IPS DF 4.7 (cell line): Measurements from ENCODE around the gene GAST.
"Not testable (repeated sequence)": the region's sequence is repeated elsewhere in the genome, so short reads cannot be mapped to it uniquely, and the experiment has no call there.

Experiments
- DNase-seq: peaks from one replicate; pipeline ENCODE4 v3.0.0-alpha.2; 2013; ENCODE audit warnings: low spot score; ENCODE audit errors: extremely low read depth

Gene GAST

DNA sequence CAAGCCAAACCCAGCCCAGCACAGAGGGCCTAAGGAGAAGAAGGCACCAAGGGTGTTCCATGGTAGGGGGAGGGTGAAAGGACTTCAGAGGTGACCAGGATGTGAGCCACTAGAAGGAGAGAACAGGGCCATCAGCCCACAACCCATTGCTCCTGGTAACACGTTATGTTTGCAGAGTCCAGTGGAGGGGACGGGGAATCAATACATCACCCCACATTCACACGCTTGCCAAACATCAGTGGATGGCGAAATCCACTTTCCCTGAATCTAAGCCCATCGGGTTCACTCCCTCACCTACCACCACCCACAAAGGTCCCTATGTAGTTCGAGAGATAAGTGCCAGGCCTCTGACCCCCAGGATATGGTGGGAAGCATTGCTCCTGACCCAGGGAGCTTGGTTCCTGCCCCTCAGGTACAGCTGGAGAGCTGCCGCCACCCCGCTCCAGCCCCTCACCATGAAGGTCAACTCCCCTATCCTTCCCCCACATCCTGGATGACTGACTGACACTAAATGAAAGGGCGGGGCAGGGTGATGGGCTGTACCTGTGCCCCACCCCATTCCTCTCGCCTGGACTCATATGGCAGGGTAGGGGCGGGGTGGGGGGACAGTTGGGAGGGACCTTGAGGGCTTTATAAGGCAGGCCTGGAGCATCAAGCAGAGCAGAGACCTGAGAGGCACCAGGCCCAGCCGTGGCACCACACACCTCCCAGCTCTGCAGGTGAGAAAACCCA is at the start of gene GAST:
TSS of gene GAST (plus strand) at position 663 of the 732 bp plus-strand sequence. CDS start 3,106 bp downstream, outside the sequence.
- no peak for DNase-seq

DNA sequence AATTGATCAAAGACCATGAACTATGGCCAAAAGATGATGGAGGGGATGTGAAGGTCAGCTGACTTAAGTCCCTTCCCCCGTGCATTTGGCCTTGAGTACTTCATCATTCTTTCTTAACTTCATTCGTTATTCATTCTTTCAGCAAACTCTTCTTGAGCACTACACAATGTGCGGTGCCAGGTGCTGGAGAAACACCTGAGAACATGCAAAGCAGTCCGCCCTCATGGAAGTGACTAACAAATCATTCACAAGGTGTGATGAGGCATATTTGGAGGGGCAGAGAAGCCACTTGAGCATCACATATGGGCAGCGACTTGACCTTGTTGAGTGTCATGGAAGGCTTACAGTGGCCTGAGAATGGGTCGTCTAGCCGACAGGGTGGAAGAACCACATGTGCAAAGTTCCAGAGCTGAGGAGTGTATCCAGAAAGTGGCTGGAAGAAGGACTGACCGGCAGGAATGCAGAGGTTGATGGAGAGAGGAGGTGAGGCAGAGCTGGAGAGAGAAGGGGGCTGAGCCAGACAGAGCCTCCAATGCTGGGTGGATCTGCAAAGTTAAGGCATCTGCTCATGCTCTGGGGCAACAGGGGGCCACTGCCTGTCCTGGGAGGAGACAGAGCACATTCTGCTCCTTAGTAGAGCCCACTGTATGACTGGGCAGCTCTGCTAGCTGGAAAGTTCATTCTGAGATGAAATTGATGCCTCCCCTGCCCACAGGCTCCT is 48.5 kb upstream of the GAST start:
- no peak for DNase-seq

- no peak for DNase-seq
Observed at GRCh38 chr17:41664172-41664457, 48.0 kb upstream of the GAST start.

- no peak for DNase-seq
Observed at GRCh38 chr17:41664587-41665565, 47.3 kb upstream of the GAST start.

GRCh38 chr17:41665566-41666236 is 46.4 kb upstream of the GAST start:
- no peak for DNase-seq

DNA sequence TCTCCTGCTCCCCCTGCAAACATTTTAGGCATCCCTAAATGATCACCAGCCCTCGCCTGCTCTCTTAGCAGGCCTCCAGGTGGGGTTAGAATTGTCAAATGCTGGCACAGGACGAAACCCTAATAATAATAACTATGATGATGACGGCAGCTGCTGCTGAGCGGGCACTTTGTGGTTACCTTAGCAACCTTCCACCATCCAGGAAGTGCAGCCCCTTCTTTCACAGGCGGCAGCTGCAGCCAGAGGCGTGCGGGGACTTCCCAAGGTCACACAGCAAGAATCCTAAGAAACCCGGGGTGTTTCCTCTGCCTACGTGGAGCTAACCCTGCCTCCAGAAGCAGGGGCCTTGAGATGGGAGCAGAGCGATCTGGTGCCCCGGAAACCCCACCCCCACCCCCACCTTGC is 45.9 kb upstream of the GAST start:
- DNase-seq, result no peak

DNA sequence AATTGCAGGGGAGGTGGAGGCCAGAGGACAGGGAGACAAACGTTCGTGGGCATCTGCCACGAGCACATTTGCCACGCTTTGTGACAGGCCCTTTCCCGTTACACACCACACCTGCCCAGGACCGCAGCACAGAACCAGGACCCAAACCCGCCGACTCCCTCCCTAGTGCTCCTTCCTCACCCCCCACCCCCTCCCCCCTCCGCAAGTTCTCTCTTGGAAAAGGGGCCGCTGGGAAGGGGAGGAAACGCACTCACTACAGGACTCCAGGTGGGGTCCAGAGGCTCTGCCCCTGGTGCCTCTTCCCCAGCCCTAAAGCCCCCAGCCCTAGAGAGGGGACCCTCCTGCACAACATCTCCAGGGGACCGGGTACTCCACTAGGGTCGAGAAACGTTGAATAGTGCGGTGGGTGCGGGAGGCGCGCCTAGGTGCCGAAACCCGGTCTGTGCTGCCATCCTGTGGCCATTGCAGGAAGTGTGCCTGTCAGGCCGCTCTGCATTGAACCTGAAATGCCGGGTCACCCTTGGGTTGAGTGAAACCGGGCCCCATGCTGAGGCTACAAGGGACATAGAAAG is 45.3 kb upstream of the GAST start:
- no peak for DNase-seq

- no peak for DNase-seq
Observed at GRCh38 chr17:41667280-41668041, 44.7 kb upstream of the GAST start.

- DNase-seq, result no peak
Observed at GRCh38 chr17:41672153-41672552, 40.0 kb upstream of the GAST start.

- DNase-seq, result not testable (repeated sequence)
Observed at GRCh38 chr17:41675157-41676057, 36.7 kb upstream of the GAST start.

GRCh38 chr17:41676058-41676419 is 36.1 kb upstream of the GAST start:
- no peak for DNase-seq

- DNase-seq, result no peak
Observed at GRCh38 chr17:41678411-41678906, 33.7 kb upstream of the GAST start.

GRCh38 chr17:41678907-41679739 is 33.0 kb upstream of the GAST start:
- no peak for DNase-seq

- no peak for DNase-seq
Observed at GRCh38 chr17:41679740-41680425, 32.2 kb upstream of the GAST start.

DNA sequence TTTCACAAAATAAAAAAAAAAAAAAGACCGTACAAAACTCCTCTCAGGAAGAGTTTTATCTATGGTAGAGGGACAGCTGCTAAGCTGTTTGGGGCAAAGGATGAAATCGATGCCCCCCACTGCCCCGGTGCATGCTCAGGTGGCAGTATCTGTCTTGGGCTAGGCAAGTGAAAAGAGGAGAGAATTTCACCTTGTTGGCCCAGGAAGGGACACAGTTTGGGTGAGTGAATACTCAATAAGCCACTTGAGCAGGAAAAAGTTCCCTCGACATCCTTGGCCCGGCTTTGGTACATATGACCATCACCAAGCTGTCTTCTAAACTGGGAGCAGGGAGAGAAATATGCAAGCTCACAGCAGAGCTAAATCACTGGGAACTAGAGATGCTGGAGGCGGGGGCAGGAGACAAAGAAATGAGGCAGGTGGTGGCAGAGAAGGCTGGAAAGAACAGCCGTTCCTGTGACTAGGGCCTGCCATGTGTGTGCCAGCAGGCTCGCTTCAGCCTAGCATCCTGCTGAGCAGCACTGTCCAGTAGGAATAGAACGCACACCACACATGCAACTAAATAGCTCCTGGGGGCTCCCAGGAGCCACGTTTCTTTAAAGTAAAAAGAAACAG is 31.6 kb upstream of the GAST start:
- no peak for DNase-seq

DNA sequence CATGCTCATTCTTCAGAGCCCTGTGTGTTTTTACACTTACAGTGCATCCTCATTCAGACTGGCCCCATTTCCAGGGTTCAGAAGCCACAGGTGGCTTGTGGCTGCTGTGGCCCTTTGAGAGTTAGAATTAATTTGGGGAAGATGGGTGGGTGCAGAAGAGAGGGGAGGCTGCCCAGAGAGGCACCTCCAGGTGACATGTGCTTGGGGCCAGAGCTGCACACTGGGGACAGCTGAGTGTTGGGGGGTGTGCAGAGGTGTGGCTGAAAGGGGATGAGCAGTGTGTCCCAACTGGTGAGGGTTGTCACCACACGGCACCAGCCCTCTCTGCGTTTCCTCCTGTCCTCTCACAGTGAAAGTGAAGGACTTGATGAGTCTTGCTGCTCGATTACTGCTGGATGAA is 30.4 kb upstream of the GAST start:
- DNase-seq, result no peak

DNA sequence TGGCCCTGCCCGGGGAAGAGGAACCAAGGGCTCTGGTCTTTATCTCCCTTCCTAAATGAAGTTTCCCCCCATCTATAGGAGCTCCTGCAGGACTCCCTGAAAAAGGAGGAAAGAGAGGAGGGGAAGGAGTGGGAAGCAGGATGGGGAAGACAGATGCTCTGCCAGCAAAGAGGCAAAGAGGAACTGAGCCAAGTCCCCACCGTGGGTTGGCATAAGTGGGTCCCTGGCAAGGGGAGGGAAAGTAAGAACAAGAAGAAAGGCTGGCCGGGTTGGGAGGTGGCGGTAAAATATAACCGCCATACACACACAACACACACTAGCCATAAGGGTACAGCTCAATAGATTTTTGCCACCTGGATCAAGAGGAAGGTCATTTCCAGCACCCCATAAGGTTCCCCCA is 29.5 kb upstream of the GAST start:
- no peak for DNase-seq
